ENCODE measurements around the gene C22orf23. TPM values are rescaled to one million over a fixed set of nuclear protein-coding genes. Genes with fewer than 3 reads are reported as not detected.

The C22orf23 gene
- total RNA-seq, 1 donor from 2014 or later, result not detected

DNA sequence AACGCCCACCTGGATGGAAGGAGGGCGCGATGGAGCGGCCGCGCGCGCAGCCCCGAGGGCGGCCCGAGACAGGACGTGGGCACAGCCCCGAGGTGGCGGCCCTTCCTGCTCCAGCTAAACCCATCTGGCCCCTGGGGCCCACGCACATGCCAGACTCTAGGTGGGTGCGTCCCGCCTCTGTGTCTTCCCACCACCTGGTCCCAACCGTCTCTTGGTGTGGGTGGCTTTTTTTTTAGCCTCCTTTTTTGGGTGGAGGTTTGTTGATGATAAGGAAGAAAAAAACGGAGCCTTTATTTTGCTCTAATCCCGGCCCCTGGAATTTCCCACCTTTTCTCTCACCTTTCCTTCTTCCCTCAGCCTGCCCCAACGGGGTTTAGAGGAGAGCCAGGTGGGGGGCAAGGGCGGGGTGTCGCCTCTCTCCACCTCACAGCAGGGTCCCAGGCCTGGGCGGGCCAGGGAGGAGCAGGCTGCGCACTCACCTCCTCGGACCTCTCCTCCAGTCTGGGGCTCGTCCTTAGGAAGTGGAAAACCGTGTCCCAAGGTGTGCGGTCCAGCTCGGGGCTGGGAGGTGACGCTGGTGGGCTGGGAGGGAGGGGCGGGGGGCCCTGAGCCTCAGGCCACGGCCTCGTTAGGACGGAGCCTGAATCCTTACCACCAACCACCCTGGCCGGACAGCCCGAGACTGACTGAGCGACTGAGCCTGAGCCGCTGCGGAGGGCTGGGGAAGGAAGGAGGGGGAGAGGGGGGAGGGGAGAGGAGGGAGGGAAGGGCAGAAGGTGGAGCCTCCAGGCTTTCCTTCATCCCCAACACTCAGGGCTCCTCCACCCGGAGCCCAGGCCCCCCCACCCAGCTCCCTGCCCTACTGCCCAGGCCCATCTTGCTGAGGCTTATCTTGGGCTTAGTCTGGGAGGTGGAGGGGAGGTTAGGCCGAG lies 30.7 kb upstream of the C22orf23 start, which contains the start of gene SOX10:
Gene SOX10, minus strand, starts transcription at position 696 of the 932 bp plus-strand sequence. CDS start 771 bp downstream, outside the sequence.
- Histone ChIP-seq H3K4me3 (ENCODE audit: low read depth, low read length) (no peak within 1 kb of the TSS), H3K36me3 (ENCODE audit: control insufficient read depth, insufficient read depth, low read length) (no peaks in the 10 kb centered on the region), H3K27me3 (ENCODE audit: control insufficient read depth, insufficient read depth, low read length) (peaks cover 29% of the 10 kb centered on the region)
- DNase-seq (ENCODE audit: low read depth), result no peak
- TF ChIP-seq, protein P1, sequence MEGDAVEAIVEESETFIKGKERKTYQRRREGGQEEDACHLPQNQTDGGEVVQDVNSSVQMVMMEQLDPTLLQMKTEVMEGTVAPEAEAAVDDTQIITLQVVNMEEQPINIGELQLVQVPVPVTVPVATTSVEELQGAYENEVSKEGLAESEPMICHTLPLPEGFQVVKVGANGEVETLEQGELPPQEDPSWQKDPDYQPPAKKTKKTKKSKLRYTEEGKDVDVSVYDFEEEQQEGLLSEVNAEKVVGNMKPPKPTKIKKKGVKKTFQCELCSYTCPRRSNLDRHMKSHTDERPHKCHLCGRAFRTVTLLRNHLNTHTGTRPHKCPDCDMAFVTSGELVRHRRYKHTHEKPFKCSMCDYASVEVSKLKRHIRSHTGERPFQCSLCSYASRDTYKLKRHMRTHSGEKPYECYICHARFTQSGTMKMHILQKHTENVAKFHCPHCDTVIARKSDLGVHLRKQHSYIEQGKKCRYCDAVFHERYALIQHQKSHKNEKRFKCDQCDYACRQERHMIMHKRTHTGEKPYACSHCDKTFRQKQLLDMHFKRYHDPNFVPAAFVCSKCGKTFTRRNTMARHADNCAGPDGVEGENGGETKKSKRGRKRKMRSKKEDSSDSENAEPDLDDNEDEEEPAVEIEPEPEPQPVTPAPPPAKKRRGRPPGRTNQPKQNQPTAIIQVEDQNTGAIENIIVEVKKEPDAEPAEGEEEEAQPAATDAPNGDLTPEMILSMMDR (IDR thresholded peaks at IDR 0.05; ENCODE audit: insufficient read depth, low read length, poor library complexity, severe bottlenecking), result no peak

- TF ChIP-seq, protein P1 (IDR thresholded peaks at IDR 0.05; ENCODE audit: insufficient read depth, low read length, poor library complexity, severe bottlenecking), result peak; percentile 55
- no peak for DNase-seq (ENCODE audit: low read depth)
- H3K4me3 ChIP-seq (ENCODE audit: low read depth, low read length), result no peak overlapping the region
- H3K27me3 ChIP-seq (ENCODE audit: control insufficient read depth, insufficient read depth, low read length), result peaks cover 29% of the 10 kb centered on the region
- no peaks in the 10 kb centered on the region for H3K36me3 ChIP-seq (ENCODE audit: control insufficient read depth, insufficient read depth, low read length)
Observed at GRCh38 chr22:37982938-37983859, 29.8 kb upstream of the C22orf23 start.

GRCh38 chr22:37982151-37982785 lies 28.9 kb upstream of the C22orf23 start:
- TF ChIP-seq, protein P1 (IDR thresholded peaks at IDR 0.05; ENCODE audit: insufficient read depth, low read length, poor library complexity, severe bottlenecking), result no peak
- H3K27me3 ChIP-seq (ENCODE audit: control insufficient read depth, insufficient read depth, low read length), result peaks cover 29% of the 10 kb centered on the region
- no peak for DNase-seq (ENCODE audit: low read depth)
- no peak overlapping the region for H3K4me3 ChIP-seq (ENCODE audit: low read depth, low read length)
- no peaks in the 10 kb centered on the region for H3K36me3 ChIP-seq (ENCODE audit: control insufficient read depth, insufficient read depth, low read length)

DNA sequence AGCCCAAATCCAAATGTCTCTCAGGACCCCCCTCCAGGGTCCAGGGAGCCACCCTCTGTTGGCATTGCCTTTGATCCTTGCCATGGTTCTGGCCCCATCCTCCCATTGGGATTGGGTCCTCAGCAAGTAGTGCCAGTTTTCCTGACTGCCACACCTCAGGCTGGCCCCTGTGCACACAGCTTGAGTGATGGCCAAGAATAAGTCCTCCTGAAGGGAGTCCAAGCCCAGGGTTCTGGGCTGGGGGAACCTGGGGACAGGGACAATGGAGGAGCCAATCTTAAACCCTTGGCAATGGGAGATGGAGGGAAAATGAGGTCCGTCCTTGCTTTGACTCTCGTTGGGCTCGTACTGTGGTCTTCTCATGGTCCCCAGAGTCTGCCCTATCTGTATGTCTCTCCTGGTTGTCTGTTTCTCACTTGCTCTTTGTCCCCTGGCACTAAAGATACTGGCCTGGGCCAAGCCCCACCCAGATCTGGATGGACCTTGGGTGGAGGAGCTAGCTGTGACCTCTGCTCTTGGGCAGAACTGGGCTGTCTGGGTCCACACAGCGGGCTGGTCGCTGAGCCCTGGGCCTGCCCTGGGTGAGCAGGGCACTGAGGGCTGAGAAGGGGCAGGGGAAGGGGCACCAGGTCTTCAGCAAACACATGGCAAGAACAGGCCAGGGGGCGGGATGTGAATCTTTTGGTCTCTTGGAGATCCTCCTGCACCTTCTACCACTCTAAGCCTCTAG lies 28.0 kb upstream of the C22orf23 start:
- Histone ChIP-seq H3K36me3 (ENCODE audit: control insufficient read depth, insufficient read depth, low read length) (no peaks in the 10 kb centered on the region), H3K27me3 (ENCODE audit: control insufficient read depth, insufficient read depth, low read length) (peaks cover 29% of the 10 kb centered on the region), H3K4me3 (ENCODE audit: low read depth, low read length) (no peak overlapping the region)
- TF ChIP-seq, protein P1 (IDR thresholded peaks at IDR 0.05; ENCODE audit: insufficient read depth, low read length, poor library complexity, severe bottlenecking), result no peak
- no peak for DNase-seq (ENCODE audit: low read depth)

DNA sequence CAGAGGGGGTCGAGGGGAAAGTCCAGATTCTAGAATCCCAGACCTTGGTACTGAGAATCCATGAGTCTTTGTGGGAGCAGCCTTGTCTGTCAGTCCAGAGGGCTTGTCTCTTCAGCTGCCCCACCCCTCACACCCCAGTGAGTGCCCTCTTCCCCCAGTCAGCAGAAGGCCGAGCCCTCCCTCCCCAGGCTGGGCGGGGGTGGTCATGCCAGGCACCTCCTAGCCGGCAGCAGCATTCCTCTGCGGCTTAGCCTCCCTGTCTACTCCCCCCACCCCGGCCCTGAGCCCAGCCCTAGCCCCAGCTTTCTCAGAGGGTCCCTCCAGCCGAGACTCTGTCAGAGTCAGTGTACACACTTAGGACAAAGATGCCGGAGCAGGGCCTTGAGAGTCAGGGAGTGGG lies 26.4 kb upstream of the C22orf23 start:
- H3K4me3 ChIP-seq (ENCODE audit: low read depth, low read length), result no peak overlapping the region
- TF ChIP-seq, protein P1 (IDR thresholded peaks at IDR 0.05; ENCODE audit: insufficient read depth, low read length, poor library complexity, severe bottlenecking), result no peak
- H3K36me3 ChIP-seq (ENCODE audit: control insufficient read depth, insufficient read depth, low read length), result no peaks in the 10 kb centered on the region
- peaks cover 26% of the 10 kb centered on the region for H3K27me3 ChIP-seq (ENCODE audit: control insufficient read depth, insufficient read depth, low read length)
- DNase-seq (ENCODE audit: low read depth), result no peak

Data from kidney epithelial cell (primary cell).